Measurements from ENCODE around the gene INSC. TPM values are rescaled to one million over a fixed set of nuclear protein-coding genes. Genes with fewer than 3 reads are reported as not detected.

The INSC gene
- total RNA-seq, 1 experiment from 2014 or later = 0.17 TPM

DNA sequence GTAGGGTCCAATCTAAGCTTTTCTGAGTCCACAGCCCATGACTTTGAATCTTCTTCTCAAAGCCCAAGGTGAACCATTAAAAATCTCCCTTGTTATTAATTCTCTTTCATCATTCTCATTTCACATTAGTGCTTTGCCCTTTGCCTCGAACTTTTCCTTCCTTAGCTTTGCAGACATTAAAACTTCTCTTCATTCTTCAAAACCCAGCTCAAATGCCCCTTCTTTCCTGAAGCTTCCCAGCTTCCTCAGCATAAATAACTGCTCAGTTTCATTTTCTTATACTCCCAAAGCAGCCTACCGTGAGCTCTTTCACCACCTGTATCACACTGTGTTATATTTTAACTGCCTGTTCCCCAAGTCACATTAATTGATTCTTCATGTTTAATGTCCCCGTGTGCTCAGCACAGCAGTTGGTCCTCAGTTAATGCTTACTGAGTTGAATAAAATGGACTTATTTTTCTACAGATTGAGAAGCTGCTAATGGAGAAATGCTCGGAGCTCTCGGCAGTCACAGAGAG is 62.0 kb downstream of the INSC start:
- ATAC-seq = no peak
- H4K20me1 ChIP-seq (ENCODE audit: insufficient read depth) = no peaks in the 10 kb centered on the region
- H3K4me2 ChIP-seq (ENCODE audit: low read length) = no peak overlapping the region
- no peaks in the 10 kb centered on the region for H3K9me3 ChIP-seq (ENCODE audit: control insufficient read depth in 1 of 2, insufficient read depth in 1 of 2, low read depth in 1 of 2, low read length in 2 of 2)
- ChIA-PET CTCF (no interaction called here), RAD21 (ENCODE audit: low non-redundant PET in 1 of 2, low total read pairs in 2 of 2, uncharacterized antibody in 2 of 2, unreplicated experiment in 2 of 2) (no interaction called here), POLR2A (no interaction called here)
- H3K9ac ChIP-seq (ENCODE audit: low read length) = no peak overlapping the region
- no peak overlapping the region for H2AFZ ChIP-seq (ENCODE audit: low read depth, low read length, poor library complexity, severe bottlenecking)
- DNase-seq (ENCODE audit: low read depth, low spot score) = no peak
- intact Hi-C loops (cut with micrococcal nuclease) = no loop called here
- BruUV-seq (replicated peaks) = no TSS peak
- no peak for TF ChIP-seq EZH2 (IDR thresholded peaks at IDR 0.05)
- TF ChIP-seq ELF1 (IDR thresholded peaks at IDR 0.05; ENCODE audit: borderline replicate concordance, low read depth) = no peak
- TF ChIP-seq POLR2A (IDR thresholded peaks at IDR 0.05; ENCODE audit: borderline replicate concordance, extremely low read depth, insufficient read depth, insufficient read length) = no peak
- no peak for TF ChIP-seq FOSL1 (IDR thresholded peaks at IDR 0.05; ENCODE audit: low read depth)
- no peak for TF ChIP-seq TCF7L2 (IDR thresholded peaks at IDR 0.05; ENCODE audit: borderline replicate concordance, extremely low read depth, insufficient read depth, insufficient read length)
- TF ChIP-seq SIN3A (IDR thresholded peaks at IDR 0.05; ENCODE audit: low read depth) = no peak
- TF ChIP-seq, protein P1, sequence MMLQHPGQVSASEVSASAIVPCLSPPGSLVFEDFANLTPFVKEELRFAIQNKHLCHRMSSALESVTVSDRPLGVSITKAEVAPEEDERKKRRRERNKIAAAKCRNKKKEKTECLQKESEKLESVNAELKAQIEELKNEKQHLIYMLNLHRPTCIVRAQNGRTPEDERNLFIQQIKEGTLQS (IDR thresholded peaks at IDR 0.05) = no peak
- TF ChIP-seq, protein P2, sequence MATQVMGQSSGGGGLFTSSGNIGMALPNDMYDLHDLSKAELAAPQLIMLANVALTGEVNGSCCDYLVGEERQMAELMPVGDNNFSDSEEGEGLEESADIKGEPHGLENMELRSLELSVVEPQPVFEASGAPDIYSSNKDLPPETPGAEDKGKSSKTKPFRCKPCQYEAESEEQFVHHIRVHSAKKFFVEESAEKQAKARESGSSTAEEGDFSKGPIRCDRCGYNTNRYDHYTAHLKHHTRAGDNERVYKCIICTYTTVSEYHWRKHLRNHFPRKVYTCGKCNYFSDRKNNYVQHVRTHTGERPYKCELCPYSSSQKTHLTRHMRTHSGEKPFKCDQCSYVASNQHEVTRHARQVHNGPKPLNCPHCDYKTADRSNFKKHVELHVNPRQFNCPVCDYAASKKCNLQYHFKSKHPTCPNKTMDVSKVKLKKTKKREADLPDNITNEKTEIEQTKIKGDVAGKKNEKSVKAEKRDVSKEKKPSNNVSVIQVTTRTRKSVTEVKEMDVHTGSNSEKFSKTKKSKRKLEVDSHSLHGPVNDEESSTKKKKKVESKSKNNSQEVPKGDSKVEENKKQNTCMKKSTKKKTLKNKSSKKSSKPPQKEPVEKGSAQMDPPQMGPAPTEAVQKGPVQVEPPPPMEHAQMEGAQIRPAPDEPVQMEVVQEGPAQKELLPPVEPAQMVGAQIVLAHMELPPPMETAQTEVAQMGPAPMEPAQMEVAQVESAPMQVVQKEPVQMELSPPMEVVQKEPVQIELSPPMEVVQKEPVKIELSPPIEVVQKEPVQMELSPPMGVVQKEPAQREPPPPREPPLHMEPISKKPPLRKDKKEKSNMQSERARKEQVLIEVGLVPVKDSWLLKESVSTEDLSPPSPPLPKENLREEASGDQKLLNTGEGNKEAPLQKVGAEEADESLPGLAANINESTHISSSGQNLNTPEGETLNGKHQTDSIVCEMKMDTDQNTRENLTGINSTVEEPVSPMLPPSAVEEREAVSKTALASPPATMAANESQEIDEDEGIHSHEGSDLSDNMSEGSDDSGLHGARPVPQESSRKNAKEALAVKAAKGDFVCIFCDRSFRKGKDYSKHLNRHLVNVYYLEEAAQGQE (IDR thresholded peaks at IDR 0.05; ENCODE audit: low read depth) = no peak
- TF ChIP-seq SRF (IDR thresholded peaks at IDR 0.05; ENCODE audit: low read depth) = no peak
- no peak for TF ChIP-seq CEBPB (IDR thresholded peaks at IDR 0.05; ENCODE audit: low read depth)
- H3K27ac ChIP-seq (ENCODE audit: low read depth, low read length) = no peak overlapping the region
- H3K9me2 ChIP-seq (ENCODE audit: insufficient read depth) = no peaks in the 10 kb centered on the region
- H3K4me3 ChIP-seq (replicated peaks in 1 of 2; ENCODE audit: low read depth in 1 of 2, low read length in 2 of 2) = no peak overlapping the region
- H3K4me1 ChIP-seq (ENCODE audit: control insufficient read depth in 1 of 2, insufficient read depth in 2 of 2, low read length in 2 of 2) = peaks cover 0 to 7% of the 10 kb centered on the region in 2 experiments; a peak in 1 of 4 replicates
- H3K27me3 ChIP-seq (ENCODE audit: insufficient read depth, low read length) = no peaks in the 10 kb centered on the region; the same call in 1 of the 2 replicates
- H3K79me2 ChIP-seq (ENCODE audit: insufficient read depth, low read length) = no peaks in the 10 kb centered on the region
- H3K36me3 ChIP-seq (ENCODE audit: control insufficient read depth in 1 of 2, insufficient read depth in 2 of 2, low read length in 2 of 2) = no peaks in the 10 kb centered on the region

Measured in HCT116 (cell line).